ENCODE data around the gene SLC30A3. TPM values are rescaled to one million over a fixed set of nuclear protein-coding genes. Genes with fewer than 3 reads are reported as not detected.

SLC30A3 gene
- total RNA-seq, 2 donors from 2014 or later, result 102 TPM; not detected in 1

DNA sequence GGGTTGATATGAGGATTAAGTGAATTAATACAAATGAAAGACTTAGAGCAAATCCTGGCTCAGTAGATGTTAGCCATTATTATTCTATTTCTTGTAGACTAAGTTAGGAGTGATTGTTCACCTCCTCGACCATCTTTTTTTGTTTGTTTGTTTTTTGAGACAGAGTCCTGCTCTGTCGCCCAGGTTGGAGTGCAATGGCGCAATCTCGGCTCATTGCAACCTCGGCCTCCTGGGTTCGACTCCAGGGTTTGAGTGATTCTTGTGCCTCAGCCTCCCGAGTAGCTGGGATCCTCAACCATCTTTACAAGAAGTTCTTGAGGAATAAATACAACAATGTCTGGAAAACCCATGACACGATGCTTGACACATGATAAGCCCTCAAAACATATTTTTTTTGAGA, 32.1 kb upstream of the SLC30A3 start:
- intact Hi-C loops (cut with DNase I), result no loop called here
- DNase-seq (ENCODE audit: low spot score), result no peak
- no peaks in the 10 kb centered on the region for H3K9me3 ChIP-seq
- H3K27me3 ChIP-seq (replicated peaks; ENCODE audit: insufficient read depth), result no peaks in the 10 kb centered on the region
- no peaks in the 10 kb centered on the region for H3K4me1 ChIP-seq (replicated peaks)
- H3K27ac ChIP-seq, result no peak overlapping the region
- no peaks in the 10 kb centered on the region for H3K36me3 ChIP-seq
- WGBS, result 92% methylated on average over 8 of the region's 8 CpGs
- H3K4me3 ChIP-seq, result no peak overlapping the region
- TF ChIP-seq, protein P1, sequence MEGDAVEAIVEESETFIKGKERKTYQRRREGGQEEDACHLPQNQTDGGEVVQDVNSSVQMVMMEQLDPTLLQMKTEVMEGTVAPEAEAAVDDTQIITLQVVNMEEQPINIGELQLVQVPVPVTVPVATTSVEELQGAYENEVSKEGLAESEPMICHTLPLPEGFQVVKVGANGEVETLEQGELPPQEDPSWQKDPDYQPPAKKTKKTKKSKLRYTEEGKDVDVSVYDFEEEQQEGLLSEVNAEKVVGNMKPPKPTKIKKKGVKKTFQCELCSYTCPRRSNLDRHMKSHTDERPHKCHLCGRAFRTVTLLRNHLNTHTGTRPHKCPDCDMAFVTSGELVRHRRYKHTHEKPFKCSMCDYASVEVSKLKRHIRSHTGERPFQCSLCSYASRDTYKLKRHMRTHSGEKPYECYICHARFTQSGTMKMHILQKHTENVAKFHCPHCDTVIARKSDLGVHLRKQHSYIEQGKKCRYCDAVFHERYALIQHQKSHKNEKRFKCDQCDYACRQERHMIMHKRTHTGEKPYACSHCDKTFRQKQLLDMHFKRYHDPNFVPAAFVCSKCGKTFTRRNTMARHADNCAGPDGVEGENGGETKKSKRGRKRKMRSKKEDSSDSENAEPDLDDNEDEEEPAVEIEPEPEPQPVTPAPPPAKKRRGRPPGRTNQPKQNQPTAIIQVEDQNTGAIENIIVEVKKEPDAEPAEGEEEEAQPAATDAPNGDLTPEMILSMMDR (IDR thresholded peaks at IDR 0.05), result no peak
- no peak for TF ChIP-seq POLR2AphosphoS5 (IDR thresholded peaks at IDR 0.05)
- TF ChIP-seq POLR2A (IDR thresholded peaks at IDR 0.05), result no peak

DNA sequence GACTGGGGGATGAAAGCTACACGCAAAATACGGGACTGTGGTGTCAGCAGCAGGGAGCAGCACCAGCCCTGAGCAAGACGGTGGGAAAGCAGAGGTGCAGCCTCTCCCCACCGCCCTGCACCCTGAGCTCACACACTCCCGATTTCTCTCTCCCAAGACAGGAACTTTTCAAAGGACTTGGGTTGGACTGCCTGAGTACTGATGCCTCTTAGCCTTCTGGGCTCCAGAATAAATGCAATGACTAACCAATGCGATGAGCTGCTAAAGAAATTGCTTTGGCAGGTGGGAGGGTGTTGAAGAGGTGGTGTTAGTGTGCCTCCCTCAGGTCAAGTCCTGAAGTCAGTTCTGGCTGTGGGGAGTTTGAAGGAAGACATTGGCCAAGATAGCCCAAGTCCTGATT, 29.0 kb upstream of the SLC30A3 start:
- Histone ChIP-seq H3K36me3 (no peaks in the 10 kb centered on the region), H3K9me3 (no peaks in the 10 kb centered on the region), H3K4me3 (no peak overlapping the region), H3K27me3 (replicated peaks; ENCODE audit: insufficient read depth) (no peaks in the 10 kb centered on the region), H3K27ac (no peak overlapping the region), H3K4me1 (replicated peaks) (no peaks in the 10 kb centered on the region)
- 55% methylated on average over 6 of the region's 6 CpGs for WGBS
- no peak for DNase-seq (ENCODE audit: low spot score)
- intact Hi-C loops (cut with DNase I), result no loop called here
- TF ChIP-seq, protein P1 (IDR thresholded peaks at IDR 0.05), result no peak
- TF ChIP-seq POLR2A (IDR thresholded peaks at IDR 0.05), result no peak
- TF ChIP-seq POLR2AphosphoS5 (IDR thresholded peaks at IDR 0.05), result no peak

DNA sequence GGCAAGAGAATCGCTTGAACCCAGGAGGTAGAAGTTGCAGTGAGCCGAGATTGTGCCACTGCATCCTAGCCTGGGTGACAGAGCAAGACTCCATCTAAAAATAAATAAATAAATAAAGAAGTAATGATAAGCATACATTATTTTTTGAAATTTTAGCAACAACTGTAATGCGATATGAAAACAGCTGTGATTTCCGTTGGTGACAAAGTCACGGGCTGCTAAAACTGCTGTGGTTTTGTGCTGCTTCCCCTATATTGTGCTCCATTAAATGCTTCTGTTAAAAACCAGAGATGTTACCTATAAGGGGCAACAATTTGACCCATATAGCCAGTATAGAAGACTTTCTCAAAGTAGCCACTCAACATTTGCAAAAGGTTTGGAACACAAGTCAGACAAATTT, 27.7 kb upstream of the SLC30A3 start:
- no peaks in the 10 kb centered on the region for H3K36me3 ChIP-seq
- H3K4me3 ChIP-seq, result no peak overlapping the region
- DNase-seq (ENCODE audit: low spot score), result no peak
- no peaks in the 10 kb centered on the region for H3K4me1 ChIP-seq (replicated peaks)
- TF ChIP-seq, protein P1 (IDR thresholded peaks at IDR 0.05), result no peak
- TF ChIP-seq POLR2A (IDR thresholded peaks at IDR 0.05), result no peak
- no peak for TF ChIP-seq POLR2AphosphoS5 (IDR thresholded peaks at IDR 0.05)
- WGBS, result 89% methylated on average over 5 of the region's 5 CpGs
- intact Hi-C loops (cut with DNase I), result no loop called here
- H3K27me3 ChIP-seq (replicated peaks; ENCODE audit: insufficient read depth), result no peaks in the 10 kb centered on the region
- no peak overlapping the region for H3K27ac ChIP-seq
- no peaks in the 10 kb centered on the region for H3K9me3 ChIP-seq

DNA sequence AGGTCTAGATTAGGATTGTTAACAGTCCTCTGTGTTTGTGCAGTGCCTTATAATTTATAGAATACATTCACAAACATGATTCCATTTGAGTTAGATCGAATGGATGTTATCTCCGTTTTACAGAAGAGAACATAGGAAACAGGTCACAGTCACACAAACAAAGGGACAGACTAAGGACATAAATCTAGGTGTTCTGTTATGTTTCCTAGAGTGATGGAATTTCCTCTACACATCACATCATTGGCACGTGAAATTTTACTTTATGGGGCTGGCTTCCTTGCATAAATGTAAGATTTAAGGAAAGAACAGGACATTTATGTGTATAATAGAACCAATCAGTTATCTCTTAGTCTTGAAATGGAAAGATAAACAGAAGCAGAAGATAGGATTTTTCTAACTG, 25.8 kb upstream of the SLC30A3 start:
- DNase-seq (ENCODE audit: low spot score), result no peak
- Histone ChIP-seq H3K9me3 (no peaks in the 10 kb centered on the region), H3K27ac (no peak overlapping the region), H3K36me3 (no peaks in the 10 kb centered on the region), H3K4me3 (no peak overlapping the region), H3K4me1 (replicated peaks) (no peaks in the 10 kb centered on the region), H3K27me3 (replicated peaks; ENCODE audit: insufficient read depth) (no peaks in the 10 kb centered on the region)
- intact Hi-C loops (cut with DNase I), result loop anchor here (10.0 kb wide), 1 partner anchor 324 kb away; no protein-coding TSS in a partner anchor
- TF ChIP-seq, protein P1 (IDR thresholded peaks at IDR 0.05), result no peak
- TF ChIP-seq POLR2A (IDR thresholded peaks at IDR 0.05), result no peak
- TF ChIP-seq POLR2AphosphoS5 (IDR thresholded peaks at IDR 0.05), result peak; percentile 22
- 7% methylated on average over 3 of the region's 3 CpGs for WGBS

DNA sequence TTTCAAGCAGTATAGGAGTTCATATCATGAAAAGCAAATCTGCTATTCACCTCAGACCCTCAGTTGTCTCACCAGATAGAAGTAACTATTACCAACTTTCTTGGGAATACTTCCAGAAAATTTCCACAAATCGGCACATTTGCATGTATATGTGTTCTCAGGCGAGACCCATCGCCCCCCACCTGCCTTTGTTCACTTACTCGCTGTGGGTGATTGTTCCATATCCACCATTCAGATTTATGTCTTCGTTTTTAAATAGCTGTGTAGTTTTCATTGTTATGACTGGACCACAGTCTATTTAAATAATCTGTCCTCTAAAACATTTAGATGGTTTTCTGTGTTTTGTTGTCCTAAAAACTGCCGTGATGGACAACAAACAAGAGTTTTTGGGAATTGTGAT, 22.6 kb upstream of the SLC30A3 start:
- Histone ChIP-seq H3K4me1 (replicated peaks) (no peaks in the 10 kb centered on the region), H3K9me3 (no peaks in the 10 kb centered on the region), H3K36me3 (no peaks in the 10 kb centered on the region), H3K27ac (no peak overlapping the region), H3K27me3 (replicated peaks; ENCODE audit: insufficient read depth) (no peaks in the 10 kb centered on the region), H3K4me3 (no peak overlapping the region)
- DNase-seq (ENCODE audit: low spot score), result no peak
- intact Hi-C loops (cut with DNase I), result loop anchor here (10.0 kb wide), 1 partner anchor 321 kb away; no protein-coding TSS in a partner anchor
- TF ChIP-seq POLR2A (IDR thresholded peaks at IDR 0.05) (no peak), POLR2AphosphoS5 (IDR thresholded peaks at IDR 0.05) (no peak)
- TF ChIP-seq, protein P1 (IDR thresholded peaks at IDR 0.05), result no peak
- WGBS, result 84% methylated on average over 6 of the region's 6 CpGs
